T follicular helper cell (primary cell): ENCODE results near the gene METTL15.
"Not testable (repeated sequence)": the region's sequence is repeated elsewhere in the genome, so short reads cannot be mapped to it uniquely, and the experiment has no call there.

Source experiments
- DNase-seq: peaks from one replicate; pipeline ENCODE4 v3.0.0-alpha.2; 2020; ENCODE audit warnings: low read depth

The METTL15 gene

DNA sequence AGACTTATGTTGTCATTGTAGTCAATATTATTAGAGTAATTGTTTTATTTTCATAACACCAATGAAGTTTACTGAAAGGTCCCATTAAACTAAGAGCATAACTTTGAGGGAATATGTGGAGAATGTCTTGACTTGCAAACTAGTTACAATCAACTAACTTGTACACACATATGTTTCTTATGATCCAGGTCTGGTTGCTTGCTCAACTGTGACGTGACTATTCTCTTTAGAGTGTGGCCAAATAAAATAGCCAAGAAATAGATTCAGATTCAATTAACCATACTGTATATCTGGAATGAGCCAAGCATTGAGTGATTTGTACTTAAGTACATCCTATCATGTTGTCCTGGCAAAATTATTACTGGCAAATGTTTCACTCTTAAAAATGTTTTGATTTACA lies 101.7 kb downstream of the METTL15 start:
- DNase-seq, result no peak

DNA sequence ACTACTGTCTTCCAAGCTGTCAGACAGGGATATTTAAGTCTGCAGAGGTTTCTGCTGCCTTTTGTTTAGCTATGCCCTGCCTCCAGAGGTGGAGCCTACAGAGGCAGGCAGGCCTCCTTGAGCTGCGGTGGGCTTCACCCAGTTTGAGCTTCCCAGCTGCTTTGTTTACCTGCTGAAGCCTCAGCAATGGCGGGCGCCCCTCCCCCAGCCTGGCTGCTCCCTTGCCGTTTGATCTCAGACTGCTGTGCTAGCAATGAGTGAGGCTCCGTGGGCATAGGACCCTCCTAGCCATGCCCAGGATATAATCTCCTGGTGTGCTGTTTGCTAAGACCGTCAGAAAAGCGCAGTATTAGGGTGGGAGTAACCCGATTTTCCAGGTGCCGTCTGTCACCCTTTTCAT lies 113.9 kb downstream of the METTL15 start:
- DNase-seq, result not testable (repeated sequence)

DNA sequence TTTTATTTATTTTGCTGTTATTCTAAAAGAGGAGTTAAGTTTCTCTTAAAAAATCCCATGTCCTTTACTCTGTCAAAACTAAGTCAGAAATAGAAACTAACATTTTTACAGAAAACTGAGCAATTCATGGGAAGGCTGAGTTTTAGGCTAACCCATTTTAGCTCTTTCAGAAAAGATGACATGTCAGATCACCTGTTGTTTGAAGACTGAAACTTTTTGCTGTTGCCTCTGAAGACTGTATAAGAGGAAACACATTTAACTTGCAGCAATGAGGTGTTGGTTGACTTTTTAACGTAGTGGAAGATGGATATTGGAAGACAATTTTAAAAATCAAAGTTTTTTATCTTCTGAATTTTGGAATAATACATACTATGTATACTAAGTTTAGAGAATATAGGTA lies 115.4 kb downstream of the METTL15 start:
- no peak for DNase-seq

- DNase-seq, result no peak
Observed at GRCh38 chr11:28223994-28224393, 115.8 kb downstream of the METTL15 start.

DNA sequence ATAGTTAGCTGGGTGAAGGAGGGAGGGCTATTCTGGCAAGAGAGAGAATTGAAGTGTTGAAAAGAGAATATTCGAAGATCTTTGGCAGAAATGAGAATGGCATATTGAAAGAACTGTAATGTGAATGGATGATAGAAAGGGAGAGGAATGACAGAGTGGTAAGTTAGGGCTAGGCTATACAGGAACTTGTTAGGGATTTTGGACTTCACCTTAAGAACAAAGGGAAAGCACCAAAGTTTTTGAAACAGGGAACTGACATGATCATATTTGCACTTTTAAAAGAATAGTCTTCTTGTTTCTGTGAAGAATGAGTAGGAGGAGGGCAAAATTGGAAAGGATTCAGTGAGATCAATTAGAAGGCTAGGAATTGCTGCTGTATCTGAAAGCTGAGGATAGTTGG lies 119.3 kb downstream of the METTL15 start:
- DNase-seq, result no peak

- no peak for DNase-seq
Observed at GRCh38 chr11:28228196-28228895, 120.2 kb downstream of the METTL15 start.

DNA sequence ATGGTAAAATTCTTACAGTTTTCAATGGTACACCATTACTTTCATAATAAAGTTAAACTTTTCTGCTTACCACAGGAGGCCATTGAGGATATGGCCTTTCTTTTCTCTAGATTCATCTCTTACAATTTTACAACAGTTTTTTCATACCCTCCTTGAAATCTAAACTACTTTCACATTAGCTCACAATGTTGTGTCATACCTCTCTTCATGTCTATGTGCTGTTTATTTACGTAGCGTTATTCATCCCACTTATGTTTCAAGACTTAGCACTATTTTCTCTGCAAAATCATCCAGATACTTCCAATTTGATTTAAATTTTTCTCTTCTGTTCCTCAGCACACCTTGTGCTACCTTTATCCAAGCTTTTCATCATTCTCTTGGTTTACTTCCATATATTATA lies 123.3 kb downstream of the METTL15 start:
- no peak for DNase-seq

DNA sequence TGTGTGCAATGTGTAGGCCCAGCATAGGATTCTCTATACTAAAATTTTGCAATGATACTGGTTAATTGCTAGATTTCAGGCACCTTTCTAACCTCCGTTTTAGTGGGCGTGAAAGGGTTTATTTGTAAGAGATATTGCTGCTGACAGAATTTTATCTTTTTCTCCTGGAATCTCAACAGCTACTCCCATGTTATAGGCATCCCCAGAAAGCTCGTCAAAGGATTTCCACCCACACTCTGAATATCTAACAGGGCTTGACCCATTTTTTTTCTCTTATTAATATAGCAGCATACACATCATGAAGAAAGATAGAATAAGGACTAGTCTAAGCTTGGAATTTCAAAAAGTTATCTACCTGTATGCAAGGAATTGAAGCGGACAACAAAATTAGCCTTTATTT lies 124.5 kb downstream of the METTL15 start:
- no peak for DNase-seq

- no peak for DNase-seq
Observed at GRCh38 chr11:28241760-28242159, 133.6 kb downstream of the METTL15 start.

DNA sequence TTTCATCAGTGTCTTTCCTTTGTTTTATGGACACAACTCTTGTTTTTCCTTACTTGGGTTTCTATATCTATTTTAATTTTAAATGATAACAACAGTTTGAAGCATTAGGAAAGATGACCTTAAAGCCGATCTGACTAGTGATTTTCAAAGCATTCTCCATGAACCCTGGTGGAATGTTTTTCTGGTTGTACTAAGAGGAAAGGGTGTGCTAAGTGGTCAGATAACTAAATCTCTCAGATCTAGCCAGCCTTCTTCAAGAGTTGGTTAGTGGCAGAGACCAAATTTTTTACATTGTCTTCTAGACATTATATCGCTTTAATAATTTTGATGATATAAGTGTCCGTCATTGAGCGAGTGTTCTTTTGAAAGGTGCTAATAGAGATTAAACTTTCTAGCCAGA lies 134.4 kb downstream of the METTL15 start:
- no peak for DNase-seq

GRCh38 chr11:28243061-28243460 lies 134.9 kb downstream of the METTL15 start:
- DNase-seq, result no peak

DNA sequence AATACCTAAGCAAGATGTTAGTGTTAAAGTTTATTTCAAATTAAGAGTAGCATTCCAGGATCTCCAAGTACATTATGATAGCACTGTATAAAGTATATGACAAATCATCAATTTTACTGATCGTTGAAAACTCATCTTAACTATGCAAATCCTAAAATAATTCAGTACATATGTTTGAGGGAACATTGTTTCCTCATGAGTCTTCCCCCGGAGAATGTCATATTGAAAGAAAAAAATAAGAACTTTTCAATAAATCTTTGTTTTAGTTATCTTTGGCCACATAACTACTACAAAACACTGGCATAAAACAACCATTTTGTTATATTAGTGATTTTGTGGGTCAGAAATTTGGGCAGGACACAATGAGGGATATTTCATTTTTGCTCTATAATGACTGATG lies 135.4 kb downstream of the METTL15 start:
- no peak for DNase-seq

- no peak for DNase-seq
Observed at GRCh38 chr11:28245131-28245530, 136.9 kb downstream of the METTL15 start.

DNA sequence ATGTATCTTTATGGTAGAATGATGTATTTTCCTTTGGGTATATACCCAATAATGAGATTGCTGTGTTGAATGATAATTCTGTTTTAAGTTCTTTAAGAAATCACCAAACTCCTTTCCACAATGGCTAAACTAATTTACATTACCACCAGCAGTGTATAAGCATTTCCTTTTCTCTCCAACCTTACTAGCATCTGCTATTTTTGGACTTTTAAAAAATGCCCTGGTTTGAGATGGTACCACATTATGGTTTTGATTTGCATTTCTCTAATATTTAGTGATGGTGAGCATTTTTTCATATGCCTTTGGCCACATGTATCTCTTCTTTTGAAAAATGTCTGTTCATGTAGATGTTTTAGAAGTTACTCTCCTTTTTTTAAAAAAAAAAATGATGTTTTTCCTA lies 142.0 kb downstream of the METTL15 start:
- no peak for DNase-seq

DNA sequence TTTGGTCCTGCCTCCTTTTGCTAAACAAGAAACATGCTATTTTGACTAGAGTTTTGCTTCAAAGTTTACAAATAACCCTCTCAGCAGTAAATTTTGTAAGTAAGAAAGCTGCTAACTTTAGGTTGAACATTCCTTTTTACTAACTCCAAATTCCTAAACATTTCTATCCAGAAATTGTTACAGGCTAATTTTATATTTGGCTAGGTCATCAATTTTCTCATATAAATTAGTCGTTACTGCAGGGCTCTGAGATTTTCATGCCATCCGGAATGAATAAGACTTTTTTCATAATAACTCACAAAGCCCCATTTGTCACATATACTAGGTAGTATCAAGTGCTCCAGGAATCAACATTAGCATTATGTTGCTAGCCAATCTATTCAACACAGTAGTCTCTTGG lies 143.1 kb downstream of the METTL15 start:
- DNase-seq, result no peak

DNA sequence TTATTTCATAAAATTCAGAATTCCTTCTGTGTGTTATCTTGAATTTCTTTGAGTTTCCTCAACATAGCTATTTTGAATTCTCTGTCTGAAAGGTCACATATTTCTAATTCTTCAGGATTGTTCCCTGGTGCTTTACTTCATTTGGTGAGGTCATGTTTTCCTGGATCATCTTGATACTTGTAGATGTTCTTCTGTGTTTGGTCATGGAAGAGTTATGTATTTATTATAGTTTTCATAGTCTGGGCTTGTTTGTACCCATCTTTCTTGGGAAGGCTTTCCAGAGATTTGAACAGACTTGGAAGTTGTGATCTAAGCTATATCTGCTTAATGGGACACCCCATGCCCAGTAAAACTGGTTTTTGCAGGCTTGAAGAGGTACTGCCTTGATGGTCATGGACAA lies 149.6 kb downstream of the METTL15 start:
- DNase-seq, result no peak

GRCh38 chr11:28259177-28259843 lies 151.1 kb downstream of the METTL15 start:
- DNase-seq, result no peak

- DNase-seq, result no peak
Observed at GRCh38 chr11:28268925-28269324, 160.7 kb downstream of the METTL15 start.

DNA sequence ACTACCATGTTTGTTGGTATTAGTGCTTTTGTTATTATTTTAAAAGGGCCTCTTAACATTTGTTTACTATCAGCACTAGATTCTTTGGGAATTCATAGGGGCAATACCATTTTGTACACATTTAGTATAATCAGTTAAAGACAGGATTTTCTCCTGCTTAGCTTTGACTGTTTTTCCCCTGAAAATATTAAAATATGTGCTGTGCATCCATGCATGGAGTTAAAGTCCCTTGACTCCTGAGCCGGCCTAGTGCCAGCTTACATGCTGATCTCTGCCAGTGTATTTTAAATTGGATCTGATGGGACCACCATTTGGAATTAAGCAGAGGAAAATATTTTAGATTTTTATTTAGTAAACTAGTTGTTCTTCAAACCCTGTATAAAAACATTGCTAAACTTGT lies 161.4 kb downstream of the METTL15 start:
- DNase-seq, result no peak

DNA sequence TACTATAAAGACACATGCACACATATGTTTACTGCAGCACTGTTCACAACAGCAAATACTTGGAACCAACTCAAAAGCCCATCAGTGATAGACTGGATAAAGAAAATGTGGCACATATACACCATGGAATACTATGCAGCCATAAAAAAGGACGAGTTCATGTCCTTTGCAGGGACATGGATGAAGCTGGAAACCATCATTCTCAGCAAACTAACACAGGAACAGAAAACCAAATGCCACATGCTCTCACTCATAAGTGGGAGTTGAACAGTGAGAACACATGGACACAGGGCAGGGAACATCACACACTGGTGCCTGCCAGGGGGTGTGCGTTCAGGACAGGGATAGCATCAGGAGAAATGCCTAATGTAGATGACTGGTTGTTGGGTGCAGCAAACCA lies 164.1 kb downstream of the METTL15 start:
- not testable (repeated sequence) for DNase-seq

DNA sequence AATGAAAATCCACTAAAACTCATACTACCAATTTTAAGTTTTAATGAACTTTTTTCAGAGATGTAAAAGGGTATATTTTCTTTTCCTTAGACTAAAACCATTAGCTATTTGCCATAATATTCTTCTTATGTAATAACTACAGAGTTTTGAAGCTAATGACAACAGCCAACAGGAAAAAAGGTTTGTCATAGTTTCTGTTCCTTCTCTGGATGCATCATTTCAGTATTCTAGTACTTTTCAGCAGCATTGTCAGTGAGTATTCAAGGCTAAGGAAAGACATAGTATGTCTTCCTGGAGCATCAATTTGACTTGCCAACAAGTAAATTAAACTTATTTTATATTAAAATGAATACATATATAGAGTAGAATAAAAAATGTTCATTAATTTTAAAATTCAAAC lies 166.0 kb downstream of the METTL15 start:
- no peak for DNase-seq

- DNase-seq, result no peak
Observed at GRCh38 chr11:28284196-28284595, 176.0 kb downstream of the METTL15 start.

DNA sequence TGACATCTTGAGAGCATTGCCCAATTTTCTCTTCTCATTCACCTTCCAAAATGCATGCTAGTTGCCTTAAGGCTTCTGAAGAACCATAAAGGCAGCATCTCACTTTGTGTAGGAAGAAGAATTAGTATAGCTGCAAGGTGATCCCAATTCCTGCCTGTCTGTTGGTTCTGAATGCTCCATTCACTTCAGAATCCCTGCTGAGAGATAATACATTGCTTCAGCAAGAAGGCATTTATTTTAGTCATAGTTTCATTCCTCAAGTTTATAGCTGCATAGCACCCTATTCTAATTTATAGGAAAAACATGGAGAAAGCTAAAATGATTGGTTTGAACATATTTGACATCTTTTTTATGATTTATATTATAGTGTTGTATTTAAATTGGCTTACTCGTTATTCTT lies 181.3 kb downstream of the METTL15 start:
- DNase-seq, result no peak

- not testable (repeated sequence) for DNase-seq
Observed at GRCh38 chr11:28290995-28291394, 182.8 kb downstream of the METTL15 start.
